Measurements from ENCODE around the gene PTPN14.
A peak's percentile ranks its signal among the peaks of the same experiment; 100 is the strongest.
"Not testable (repeated sequence)": the region's sequence is repeated elsewhere in the genome, so short reads cannot be mapped to it uniquely, and the experiment has no call there.

DNA sequence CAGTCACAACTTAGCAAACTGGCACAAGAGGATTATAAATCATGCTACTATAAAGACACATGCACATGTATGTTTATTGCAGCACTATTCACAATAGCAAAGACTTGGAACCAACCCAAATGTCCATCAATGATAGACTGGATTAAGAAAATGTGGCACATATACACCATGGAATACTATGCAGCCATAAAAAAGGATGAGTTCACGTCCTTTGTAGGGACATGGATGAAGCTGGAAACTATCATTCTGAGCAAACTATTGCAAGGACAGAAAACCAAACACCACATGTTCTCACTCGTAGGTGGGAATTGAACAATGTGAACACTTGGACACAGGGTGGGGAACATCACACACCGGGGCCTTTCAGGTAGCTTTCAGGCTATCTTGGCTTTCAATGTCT lies 41.8 kb downstream of the PTPN14 start:
- not testable (repeated sequence) for TF ChIP-seq ZNF324 (tag by site-specific recombination; IDR thresholded peaks at IDR 0.05); ZNF561 (tag by site-specific recombination; IDR thresholded peaks at IDR 0.05; ENCODE audit: borderline replicate concordance); ZNF174 (tag by site-specific recombination; IDR thresholded peaks at IDR 0.05); SCRT1 (tag by site-specific recombination; IDR thresholded peaks at IDR 0.05; ENCODE audit: borderline replicate concordance); KLF10 (tag by site-specific recombination; IDR thresholded peaks at IDR 0.05)
- TF ChIP-seq, protein P1, sequence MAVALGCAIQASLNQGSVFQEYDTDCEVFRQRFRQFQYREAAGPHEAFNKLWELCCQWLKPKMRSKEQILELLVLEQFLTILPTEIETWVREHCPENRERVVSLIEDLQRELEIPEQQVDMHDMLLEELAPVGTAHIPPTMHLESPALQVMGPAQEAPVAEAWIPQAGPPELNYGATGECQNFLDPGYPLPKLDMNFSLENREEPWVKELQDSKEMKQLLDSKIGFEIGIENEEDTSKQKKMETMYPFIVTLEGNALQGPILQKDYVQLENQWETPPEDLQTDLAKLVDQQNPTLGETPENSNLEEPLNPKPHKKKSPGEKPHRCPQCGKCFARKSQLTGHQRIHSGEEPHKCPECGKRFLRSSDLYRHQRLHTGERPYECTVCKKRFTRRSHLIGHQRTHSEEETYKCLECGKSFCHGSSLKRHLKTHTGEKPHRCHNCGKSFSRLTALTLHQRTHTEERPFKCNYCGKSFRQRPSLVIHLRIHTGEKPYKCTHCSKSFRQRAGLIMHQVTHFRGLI (tag by site-specific recombination; IDR thresholded peaks at IDR 0.05), result not testable (repeated sequence)
- TF ChIP-seq, protein P2, sequence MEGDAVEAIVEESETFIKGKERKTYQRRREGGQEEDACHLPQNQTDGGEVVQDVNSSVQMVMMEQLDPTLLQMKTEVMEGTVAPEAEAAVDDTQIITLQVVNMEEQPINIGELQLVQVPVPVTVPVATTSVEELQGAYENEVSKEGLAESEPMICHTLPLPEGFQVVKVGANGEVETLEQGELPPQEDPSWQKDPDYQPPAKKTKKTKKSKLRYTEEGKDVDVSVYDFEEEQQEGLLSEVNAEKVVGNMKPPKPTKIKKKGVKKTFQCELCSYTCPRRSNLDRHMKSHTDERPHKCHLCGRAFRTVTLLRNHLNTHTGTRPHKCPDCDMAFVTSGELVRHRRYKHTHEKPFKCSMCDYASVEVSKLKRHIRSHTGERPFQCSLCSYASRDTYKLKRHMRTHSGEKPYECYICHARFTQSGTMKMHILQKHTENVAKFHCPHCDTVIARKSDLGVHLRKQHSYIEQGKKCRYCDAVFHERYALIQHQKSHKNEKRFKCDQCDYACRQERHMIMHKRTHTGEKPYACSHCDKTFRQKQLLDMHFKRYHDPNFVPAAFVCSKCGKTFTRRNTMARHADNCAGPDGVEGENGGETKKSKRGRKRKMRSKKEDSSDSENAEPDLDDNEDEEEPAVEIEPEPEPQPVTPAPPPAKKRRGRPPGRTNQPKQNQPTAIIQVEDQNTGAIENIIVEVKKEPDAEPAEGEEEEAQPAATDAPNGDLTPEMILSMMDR (tag by site-specific recombination; IDR thresholded peaks at IDR 0.05), result not testable (repeated sequence)
- TF ChIP-seq, protein P3, sequence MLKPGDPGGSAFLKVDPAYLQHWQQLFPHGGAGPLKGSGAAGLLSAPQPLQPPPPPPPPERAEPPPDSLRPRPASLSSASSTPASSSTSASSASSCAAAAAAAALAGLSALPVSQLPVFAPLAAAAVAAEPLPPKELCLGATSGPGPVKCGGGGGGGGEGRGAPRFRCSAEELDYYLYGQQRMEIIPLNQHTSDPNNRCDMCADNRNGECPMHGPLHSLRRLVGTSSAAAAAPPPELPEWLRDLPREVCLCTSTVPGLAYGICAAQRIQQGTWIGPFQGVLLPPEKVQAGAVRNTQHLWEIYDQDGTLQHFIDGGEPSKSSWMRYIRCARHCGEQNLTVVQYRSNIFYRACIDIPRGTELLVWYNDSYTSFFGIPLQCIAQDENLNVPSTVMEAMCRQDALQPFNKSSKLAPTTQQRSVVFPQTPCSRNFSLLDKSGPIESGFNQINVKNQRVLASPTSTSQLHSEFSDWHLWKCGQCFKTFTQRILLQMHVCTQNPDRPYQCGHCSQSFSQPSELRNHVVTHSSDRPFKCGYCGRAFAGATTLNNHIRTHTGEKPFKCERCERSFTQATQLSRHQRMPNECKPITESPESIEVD (tag by site-specific recombination; IDR thresholded peaks at IDR 0.05), result not testable (repeated sequence)
- TF ChIP-seq, protein P4, sequence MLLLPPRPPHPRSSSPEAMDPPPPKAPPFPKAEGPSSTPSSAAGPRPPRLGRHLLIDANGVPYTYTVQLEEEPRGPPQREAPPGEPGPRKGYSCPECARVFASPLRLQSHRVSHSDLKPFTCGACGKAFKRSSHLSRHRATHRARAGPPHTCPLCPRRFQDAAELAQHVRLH (tag by site-specific recombination; IDR thresholded peaks at IDR 0.05), result peak; percentile 89

Measured in HEK293 (cell line).